ENCODE data around the gene SNX25.
"Not testable (repeated sequence)": the region's sequence is repeated elsewhere in the genome, so short reads cannot be mapped to it uniquely, and the experiment has no call there.

SNX25 gene

DNA sequence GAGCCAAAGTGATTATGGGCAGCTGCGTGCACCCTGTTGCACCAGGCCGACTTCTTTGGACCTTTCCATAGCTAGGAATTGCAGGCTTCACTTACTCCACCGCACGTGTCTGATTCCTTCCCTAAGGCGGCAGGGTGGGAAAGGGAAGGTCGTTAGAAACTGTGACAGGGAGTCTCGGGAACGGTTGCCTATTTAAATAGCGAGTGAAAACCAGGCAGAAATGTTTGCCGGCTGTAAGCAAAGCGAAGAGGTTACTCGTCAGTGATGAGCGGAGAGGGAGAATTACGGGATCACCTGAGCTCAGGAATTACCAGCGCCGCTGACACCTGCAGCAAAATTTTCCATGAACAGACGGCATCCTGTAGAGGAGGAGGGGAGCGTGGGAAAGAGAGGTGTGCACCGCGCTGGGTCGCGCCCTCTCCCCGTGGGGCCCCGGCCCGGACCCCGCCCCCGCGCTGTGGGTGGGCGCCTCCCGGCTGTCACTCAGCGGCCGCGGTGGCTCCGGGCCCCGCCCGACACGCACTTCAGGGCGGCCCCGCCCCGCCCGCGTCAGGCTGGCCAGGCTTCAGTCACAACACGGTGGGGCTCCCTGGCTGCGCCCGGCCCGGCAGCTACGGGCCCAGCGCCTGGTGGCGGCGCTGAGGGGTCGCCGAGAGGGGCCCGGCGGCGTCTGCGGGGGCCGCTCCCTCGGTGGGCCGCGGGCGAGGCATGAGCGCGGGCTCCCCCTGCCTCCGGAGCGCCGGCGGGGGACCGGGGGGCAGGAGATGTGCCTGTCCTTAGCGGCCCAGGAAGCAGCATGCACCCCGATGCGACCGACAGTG is at the start of gene SNX25:
SNX25 (plus strand) TSS at position 568 of the 821 bp plus-strand sequence; CDS start at position 797, 229 bp downstream.
- peak; percentile 88 for DNase-seq

DNA sequence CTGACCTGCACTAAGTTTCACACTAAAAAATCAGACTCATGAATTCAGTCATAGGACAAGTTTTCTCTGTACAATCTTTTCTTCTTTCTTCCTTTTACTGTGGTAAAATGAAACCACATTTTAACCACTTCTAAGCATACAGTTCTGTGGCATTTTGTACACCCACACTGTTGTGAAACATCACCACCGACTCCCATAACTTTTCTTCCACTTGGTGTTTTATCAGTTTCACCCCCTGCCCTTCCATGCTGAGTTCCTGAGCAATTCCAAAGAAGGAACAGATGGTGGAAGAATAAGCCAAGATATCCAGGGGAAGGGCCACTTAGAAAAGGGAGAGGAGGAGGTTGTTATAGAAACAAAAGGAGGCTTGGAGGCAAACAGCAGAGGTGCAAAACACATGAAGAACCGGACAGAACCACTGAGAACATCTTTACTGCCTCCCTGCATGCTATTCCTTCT is 43.8 kb upstream of the SNX25 start:
- DNase-seq, result no peak

DNA sequence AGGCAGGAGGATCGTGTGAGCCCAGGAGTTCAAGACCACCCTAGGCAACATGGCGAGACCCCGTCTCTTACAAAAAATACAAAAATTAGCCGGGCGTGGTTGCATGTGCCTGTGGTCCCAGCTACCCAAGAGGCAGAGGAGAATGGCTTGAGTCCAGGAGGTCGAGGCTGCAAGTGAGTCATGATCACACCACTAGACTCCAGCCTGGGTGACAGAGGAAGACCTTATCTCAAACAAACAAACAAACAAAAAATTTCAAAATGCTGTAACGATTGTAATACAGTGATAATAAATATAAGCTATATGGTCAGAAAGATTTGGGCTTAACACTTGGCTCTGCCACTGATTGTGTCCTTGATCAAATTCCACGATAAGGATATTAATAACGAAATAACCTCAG is 42.2 kb upstream of the SNX25 start:
- no peak for DNase-seq

DNA sequence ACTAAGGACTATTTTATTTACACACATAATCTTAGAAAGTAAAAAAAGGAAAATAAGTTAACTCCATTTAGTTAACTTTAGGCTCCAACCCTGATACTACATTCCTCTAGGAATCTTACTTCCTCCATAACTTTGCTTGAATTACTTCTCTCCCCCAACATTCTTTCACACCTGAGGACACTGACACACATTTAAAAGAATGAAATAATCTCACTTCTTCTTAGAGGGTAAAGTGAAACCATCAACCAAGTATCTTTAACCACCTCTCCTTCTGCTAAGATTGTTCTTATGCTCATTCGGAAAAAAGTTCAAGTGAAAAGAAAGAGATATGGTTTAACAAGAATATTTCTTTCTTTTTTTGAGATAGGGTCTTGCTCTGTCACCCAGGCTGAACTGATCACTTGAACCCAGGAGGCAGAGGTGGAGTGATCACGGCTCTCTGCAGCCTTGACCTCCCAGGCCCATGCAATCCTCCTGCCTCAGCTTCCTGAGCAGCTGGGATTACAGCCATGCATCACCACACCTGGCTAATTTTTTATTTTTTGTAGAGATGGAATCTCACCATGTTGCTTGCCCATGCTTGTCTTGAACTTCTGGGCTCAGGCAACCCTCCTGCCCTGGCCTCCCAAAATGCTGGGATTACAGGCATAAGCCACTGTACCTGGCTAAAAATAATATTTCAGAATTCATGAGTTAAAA is 37.9 kb upstream of the SNX25 start:
- DNase-seq, result no peak

DNA sequence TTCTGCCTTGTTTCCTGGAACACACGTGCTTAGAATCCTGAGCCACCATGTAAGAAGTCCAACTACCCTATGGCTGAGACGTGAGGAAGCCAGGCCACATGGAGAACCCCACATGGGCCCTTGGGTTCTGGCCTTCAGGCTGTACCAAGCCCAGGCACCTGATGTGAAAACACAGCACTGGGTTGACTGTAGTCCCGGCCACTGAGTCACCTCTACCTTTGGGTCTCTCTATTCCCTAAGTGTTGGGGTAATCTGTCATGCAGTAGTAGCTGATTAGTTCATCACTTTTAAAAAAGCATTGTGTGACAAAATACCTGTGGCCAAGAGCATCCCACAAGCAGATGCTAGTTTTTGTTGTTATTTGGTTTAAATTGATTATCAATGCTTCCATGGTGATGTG is 29.9 kb upstream of the SNX25 start:
- no peak for DNase-seq

DNA sequence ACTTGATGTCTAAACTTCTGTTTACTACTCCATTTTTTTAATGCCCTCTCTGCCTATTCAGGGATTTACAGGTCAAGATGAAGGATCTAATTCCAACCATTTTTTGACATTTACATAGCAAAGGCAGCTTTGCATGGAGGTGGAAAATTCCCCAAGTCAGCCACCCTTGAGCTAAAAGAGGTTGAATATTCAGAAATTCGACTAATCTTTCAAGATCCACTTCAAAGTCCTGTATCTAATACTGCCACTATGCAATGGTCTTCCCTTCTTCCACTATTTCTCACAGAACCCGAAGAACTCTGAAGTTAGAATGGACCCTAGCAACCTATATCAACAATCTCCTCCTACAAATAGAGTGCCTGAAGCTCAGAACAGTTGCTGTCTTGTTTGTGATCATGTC is 27.2 kb upstream of the SNX25 start:
- DNase-seq, result no peak

DNA sequence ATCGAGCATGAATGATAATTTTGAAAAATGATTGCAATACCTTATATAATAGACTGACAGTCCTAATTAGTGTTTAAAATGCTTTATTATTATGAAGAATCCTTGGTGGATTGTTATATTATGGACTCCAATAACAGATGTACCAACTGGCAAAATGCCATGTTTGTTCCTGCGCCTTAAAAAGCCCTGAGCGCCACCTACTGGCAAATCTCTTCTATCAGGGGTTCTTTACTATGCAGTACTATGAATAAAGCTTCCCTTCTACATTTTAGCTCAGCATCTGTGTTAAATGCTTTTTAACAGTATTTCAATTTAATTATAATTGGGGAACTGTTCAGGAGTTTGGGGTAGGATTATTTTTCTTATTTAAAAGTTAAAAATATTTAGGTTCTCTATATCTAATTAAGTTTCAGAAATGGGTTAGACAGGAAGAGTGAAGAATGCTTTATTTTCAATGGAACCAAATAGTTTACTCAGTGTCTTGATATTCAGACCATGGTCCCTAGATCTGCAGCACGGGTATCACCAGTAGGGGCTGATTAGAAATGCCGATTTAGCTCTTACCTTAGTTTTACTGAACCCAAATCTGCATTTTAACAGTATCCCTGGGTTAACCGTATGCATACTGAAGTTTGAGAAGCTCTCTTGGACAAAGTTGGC is 25.6 kb upstream of the SNX25 start:
- peak; percentile 63 for DNase-seq

DNA sequence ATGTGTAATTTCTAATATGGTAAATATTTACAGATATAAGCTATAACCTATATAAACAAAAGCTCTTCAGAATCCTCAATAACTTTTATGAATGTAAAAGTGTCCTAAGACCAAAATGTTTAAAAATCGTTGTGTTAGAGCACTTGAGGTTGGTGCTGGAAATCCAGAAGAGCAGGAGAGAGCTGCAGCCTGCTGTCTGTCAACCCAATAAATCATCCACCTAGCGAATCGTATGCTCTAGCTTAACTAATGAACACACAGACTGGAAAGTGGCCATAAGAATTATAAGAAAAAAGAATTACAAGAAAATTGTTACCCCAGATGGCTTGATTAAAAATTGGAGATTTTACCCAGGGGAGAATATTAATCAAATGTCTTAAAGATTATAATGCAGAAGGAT is 22.6 kb upstream of the SNX25 start:
- no peak for DNase-seq

DNA sequence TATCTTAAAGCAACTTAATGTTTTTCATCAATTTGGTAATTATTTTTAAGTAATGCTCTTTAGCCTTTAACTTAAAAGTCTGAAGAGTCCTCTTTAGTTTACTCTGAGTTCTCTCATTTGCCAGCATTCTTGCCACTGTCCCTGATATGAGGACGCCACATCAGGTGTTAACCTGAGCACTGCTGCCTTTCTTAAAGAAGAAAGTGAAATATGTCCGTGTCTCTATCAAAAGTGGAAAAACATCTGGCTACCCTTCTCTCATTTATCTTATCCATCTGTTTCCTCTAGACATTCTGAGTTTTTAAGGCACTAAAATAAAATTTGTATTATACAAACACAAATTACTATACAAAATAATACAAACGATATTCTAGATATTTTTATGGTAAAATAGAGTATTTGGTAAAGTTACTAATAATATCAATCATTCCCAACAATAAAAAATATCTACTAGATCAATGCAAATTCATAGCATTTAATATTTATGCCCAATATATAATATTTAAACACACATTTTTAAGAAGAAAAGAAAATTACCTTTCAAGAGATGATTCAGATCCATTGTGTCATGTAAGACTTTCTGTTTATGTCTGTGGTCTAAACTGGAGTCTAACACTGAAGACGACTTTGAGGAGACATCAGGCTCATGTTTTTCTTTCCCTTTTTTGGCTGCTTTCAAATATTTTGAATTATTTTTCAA is 19.6 kb upstream of the SNX25 start:
- DNase-seq, result no peak

DNA sequence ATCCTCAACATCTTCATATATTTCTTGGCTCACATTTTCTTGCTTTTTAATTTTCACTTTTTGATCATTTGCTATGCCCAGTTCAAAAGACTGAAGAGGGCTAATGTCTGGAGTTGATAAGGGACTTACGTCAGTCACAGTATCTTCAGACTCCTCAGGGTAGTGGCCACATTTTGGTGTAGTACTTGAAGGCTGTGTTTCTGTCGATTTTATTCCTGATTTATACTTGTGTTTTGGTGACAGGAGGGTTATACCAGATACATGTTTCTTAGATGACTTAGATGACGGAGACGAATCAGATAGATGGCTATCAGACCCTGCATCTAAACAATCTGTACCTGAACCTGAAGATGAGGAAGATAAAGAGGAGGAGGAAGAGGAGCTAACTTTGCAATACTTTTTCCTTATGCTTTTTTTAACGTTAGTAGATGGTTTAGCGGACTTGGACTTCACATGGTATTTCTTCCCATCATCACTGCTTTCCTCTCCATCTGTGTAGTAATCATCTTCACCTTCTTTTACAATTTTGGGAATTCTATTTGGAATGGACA is 19.0 kb upstream of the SNX25 start:
- no peak for DNase-seq

DNA sequence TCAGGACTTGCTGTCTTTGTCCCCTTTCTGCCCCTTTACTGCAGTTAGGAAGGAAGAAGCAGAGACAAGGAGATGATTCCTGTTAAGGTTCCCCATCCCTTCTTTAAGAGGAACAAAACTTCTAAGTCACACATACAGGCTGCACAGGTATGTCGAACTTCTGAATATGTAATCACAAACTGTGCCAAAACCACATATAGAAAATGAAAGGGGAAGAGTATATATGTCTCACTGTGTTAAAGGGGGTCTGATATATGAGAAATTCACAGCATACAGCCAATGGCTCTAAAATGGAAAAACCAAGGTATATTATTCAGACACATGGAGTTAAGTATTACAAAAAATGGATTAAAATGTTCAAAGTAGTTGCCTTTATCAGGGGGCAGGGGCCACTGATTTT is 17.3 kb upstream of the SNX25 start:
- no peak for DNase-seq

DNA sequence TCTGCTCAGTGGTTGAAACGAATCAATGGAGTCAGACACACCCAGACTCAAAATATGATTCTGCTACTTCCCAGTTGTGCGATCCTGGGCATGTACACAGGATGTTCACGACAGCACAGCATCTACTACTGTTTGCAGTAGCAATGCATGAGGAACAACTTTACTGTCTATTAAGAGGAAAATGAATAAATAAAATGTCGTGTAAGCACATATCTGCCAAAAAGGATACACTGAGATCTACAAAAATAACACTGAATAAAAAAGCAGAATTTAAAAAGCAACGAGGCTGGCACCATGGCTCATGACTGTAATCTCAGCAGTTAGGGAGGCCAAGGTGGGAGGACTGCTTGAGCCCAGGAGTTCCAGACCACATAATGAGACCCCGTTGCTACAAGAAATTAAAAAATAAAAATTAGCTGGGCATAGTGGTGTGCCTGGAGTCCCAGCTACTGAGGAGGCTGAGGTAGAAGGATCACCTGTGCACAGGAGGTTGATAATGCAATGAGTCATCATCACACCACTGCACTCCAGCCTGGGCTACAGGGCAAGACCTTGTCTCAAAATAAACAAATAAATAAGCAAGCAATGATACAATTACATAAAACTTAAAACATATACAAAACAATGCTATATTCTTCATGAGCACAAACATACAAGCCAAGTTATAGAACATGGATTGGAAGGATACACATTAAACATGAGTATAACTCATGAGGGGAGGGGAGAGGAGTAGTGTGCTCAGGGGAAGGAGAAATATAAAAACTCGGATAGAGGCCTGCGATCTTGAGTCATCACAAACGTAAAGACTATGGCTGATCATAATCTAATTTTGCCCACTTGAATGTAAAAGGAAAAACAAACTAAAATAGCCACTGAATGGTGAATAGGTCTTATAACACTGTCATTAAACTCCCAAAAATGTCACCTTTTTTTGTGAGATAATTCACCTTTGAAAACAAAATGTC is 14.2 kb upstream of the SNX25 start:
- DNase-seq, result no peak

DNA sequence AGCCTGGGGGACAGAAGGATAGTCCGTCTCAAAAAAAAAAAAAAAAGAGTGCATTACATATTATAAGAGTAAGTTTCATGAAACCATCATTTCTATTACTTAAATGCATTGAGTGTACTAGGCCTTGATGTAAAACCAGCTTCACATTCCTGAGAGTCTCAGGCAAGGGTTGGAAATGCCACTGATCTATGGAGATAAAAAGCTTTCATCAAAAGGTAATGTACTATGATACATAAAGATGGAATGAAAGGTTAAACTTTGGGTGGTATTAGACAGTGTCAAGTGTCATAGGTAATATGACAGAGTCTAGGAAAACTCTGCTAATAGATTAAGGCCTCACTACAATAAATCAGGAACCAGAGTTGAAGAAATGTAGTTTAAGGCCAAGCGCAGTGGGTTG is 13.0 kb upstream of the SNX25 start:
- no peak for DNase-seq

DNA sequence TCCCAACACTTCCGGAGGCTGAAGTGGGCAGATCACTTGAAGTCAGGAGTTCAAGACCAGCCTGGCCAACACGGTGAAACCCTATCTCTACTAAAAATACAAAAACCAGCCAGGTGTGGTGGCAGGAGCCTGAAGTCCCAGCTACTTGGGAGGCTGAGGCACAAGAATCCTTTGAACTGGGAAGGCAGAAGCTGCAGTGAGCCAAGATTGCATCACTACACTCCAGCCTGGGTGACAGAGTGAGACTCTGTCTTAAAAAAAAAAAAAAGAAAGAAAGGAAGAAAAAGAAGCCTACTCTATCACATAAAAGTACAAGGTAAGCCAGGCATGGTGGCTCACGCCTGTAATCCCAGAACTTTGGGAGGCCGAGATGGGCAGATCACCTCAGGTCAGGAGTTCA is 11.2 kb upstream of the SNX25 start:
- not testable (repeated sequence) for DNase-seq

DNA sequence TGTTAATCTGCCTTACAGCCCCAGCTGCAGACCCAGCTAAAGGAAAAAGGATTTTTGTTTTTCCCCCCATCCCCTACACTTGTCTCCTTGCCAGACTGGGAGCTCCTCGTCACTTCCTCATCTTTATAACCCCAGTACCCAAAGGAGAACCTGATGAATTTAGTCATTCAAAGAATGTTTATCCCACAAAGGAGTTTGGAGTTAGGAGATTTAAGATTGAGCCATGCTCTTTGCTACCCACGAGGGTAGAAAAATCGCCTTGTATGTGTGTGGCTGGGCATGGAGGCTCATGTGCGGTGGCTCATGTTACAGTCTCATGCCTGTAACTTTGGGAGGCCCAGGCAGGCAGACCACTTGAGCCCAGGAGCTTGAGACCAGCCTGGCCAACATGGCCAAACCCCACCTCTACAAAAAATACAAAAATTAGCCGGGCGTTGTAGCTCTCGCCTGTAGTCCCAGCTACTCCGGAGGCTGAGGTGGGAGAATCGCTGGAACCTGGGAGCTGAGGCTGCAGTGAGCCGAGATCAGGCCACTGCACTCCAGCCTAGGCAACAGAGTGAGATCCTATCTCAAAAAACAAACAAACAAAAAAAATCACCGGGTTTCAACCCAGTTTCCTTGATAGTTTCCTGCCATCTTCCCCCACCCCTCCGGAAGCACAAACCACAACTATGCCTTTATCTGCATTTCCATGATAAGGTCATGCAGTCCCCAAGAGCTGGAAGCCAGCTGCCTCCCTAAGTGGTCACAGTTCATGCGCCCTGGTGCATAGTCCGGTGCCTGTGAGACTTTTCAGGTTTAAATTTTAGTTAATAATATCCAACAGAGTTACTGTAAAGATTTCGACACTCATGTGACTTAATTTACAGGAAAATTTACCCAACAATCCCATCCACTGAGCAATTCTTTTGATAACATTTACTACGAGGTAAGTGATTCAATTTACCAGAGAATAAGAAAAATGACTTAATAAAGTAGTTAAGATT is 7.1 kb upstream of the SNX25 start:
- DNase-seq, result no peak

DNA sequence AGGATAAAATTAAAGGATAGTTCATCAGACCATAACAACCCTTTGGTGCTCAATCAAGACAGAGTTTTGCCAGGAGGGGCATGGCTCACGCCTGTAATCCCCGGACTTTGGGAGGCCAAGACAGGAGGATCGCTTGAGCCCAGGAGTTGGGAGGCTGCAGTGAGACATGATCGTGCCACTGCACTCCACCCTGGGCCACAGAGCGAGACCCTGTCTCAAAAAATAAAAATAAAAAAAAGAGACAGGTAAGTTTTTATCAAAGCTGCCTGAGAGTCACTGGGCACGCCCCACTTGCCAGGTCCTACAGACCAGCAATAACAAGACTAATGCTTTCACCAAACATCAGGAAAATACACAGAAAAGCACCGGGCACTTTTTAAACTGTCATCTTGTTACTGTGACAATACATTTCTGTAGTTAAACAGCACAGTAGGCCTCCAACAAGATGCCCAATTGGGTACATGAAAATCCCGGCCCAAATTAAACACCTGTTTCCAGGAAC is 6.4 kb upstream of the SNX25 start:
- DNase-seq, result no peak

DNA sequence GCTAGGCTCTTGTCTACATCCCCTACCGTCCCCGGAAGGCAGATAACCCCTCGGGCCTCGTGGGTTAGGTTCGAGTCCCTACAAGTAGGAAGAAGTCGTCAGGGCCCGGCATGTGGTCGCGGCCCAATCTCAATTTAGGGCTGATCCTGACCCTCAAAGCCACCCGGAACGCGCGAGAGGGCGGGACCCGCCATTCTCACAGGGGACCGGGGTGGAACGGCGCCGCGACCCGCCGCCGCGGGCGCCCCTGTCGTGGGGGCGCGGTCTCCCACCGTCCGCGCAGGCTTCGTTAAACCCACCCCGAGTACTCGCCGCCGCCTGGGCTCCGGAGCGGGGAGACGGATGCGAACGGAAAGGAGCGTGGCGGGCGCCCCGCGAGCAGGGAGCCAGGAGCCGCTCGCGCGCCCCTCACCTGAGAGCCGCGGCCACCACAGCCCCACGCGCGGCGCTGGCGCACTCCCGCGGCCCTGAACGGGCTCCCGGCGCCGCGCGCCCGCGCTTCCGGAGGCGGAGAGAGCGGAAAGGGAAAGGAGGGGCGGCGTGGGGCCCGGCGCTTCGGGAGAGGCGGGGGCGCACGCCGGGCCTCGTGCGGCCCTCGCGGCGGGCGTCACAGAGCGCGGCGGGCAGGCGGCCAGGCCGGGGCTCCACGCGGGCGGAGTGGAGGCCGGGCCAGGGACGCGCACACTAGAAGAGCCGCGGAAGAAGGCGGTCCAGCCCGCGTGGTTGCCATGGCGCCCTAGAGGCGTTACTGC is 5.7 kb upstream of the SNX25 start, which contains the start of gene CFAP97:
CFAP97 (minus strand) TSS at position 515 of the 752 bp plus-strand sequence. CDS start 12,804 bp downstream, outside the sequence.
- peak; percentile 82 for DNase-seq

DNA sequence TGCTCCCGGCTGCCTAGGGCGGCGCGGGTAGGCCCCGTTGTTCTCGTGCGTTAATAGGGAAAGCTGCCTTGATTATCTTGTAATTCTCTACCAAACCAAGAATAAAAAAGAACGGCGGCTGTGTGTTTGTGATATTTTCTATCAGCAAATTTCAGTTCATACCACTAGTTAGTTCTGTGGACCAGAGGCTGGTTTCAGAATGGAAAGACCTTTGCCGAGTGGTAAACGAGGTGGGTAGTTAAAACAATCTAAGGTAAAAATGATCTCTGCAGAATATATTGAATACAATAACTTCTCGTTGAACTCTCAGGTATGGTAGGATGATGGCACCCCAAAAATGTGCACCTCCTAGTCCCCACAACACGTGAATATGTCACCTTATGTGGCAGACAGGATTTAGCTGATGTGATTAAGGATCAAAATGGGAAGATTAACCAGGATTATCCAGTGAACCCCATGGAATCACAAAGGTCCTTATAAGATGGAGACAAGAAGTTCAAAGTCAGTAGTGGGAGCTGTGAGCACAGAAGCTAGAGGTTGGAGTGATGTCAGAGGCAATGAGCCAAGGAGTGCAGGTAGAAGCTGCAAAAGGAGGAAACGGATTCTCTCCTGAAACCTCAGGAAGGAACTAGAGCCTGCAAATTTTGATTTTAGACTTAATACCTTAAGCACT is 5.0 kb upstream of the SNX25 start:
- DNase-seq, result no peak

DNA sequence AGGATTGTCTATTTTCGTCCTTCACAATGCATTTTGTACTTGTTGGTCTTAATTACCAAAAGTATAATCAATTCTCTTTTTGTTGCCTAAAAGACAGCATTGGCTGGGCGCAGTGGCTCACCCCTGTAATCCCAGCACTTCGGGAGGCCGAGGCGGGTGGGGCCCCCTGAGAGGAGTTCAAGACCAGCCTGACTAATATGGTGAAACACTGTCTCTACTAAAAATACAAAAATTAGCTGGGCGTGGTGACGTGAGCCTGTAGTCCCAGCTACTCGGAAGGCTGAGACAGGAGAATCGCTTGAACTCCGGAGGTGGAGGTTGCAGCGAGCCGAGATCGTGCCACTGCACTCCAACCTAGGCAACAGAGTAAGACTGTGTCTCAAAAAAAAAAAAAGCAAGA is 4.3 kb upstream of the SNX25 start:
- not testable (repeated sequence) for DNase-seq
